ENCODE measurements around the gene UBE2Z. TPM values are rescaled to one million over a fixed set of nuclear protein-coding genes. Genes with fewer than 3 reads are reported as not detected.

UBE2Z gene
- total and polyA plus RNA-seq, 2 of the 8 experiments (the other 6 are each of a cell fraction or from before 2014, with no cell fraction given): 73.4 to 75.9 TPM

- TF ChIP-seq KDM4A (IDR thresholded peaks at IDR 0.05; ENCODE audit: low read depth, low read length, severe bottlenecking) (no peak), CBX8 (IDR thresholded peaks at IDR 0.05; ENCODE audit: borderline replicate concordance, low read depth, low read length) (no peak), TEAD4 (IDR thresholded peaks at IDR 0.05; ENCODE audit: low read depth, low read length) (no peak), JUND (IDR thresholded peaks at IDR 0.05; ENCODE audit: low read length) (no peak), BRCA1 (IDR thresholded peaks at IDR 0.05; ENCODE audit: low read depth, low read length) (no peak), E2F6 (IDR thresholded peaks at IDR 0.05) (no peak), RAD21 (IDR thresholded peaks at IDR 0.05 in 1 of 2, conservative IDR thresholded peaks at IDR 0.05 in 1 of 2; ENCODE audit: low read depth in 2 of 2, low read length in 2 of 2) (no peak)
These were observed 1.6 kb downstream of the UBE2Z start (continued) for GRCh38 chr17:48909783-48910182.
